GM12874 (cell line): Measurements from ENCODE around the gene CNOT6L.

ENCODE experiments used
- TF ChIP-seq, protein P1 (sequence below): IDR thresholded peaks from 2 replicates; pipeline ENCODE4 v1.5.1; 2011; ENCODE audit warnings: low read depth, mild to moderate bottlenecking, control low read depth, low read length, moderate library complexity; ENCODE audit not compliant: insufficient read depth

Gene CNOT6L

DNA sequence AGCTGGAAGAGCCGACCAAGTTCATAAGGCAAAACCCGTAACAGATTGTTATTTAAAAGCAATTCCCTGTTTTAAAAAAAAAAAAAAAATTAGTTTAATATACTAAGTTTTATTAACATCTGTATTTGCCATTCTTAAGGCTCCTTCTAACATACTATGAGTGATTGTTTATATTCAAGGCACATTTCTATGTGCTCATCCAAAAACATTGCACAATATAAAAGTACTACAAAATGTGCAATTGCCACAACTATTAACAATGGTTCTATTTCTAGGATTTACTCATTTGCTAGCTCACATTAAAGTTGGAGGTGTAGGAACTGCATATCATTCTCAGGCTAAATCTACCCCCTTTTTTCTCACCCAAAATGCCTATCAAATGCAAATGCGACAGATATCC lies 46.1 kb downstream of the CNOT6L start:
- TF ChIP-seq, protein P1, sequence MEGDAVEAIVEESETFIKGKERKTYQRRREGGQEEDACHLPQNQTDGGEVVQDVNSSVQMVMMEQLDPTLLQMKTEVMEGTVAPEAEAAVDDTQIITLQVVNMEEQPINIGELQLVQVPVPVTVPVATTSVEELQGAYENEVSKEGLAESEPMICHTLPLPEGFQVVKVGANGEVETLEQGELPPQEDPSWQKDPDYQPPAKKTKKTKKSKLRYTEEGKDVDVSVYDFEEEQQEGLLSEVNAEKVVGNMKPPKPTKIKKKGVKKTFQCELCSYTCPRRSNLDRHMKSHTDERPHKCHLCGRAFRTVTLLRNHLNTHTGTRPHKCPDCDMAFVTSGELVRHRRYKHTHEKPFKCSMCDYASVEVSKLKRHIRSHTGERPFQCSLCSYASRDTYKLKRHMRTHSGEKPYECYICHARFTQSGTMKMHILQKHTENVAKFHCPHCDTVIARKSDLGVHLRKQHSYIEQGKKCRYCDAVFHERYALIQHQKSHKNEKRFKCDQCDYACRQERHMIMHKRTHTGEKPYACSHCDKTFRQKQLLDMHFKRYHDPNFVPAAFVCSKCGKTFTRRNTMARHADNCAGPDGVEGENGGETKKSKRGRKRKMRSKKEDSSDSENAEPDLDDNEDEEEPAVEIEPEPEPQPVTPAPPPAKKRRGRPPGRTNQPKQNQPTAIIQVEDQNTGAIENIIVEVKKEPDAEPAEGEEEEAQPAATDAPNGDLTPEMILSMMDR, result no peak

DNA sequence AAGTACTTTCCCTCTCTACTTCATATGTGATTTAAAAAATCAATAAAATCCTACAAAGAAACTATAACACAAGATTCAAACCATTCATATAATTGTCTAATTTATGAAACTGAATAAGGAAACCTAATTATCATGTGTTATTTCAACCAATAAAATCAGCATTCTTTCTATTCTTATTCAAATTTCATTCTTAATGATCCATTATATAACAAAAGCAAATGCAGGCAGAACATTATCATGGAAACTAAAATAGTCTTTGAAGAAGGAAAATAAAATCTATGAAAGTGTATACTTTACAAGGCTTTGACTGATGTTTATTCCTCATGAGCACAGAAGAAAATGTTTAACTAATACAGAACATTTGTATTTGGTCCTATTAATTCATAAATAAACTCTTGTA lies 47.6 kb downstream of the CNOT6L start:
- TF ChIP-seq, protein P1, result no peak

DNA sequence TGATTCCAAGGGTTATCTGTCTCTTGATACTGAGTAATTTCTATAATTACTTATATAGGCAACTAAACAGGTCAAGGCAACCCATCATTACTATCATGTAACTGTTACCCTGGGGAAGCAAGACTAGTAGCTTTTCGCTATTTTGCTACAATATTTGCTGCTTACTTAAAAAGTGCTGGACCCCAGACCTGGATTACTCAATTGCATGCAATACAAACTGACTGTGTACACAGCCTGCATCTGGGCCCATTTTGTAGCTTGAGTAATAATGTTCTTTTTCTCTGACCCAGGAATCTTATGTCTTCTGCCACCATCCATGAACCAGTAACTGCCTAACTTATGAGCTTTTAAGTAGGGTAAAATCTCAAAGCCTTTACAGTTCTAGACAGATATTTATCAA lies 53.4 kb downstream of the CNOT6L start:
- TF ChIP-seq, protein P1, result no peak

DNA sequence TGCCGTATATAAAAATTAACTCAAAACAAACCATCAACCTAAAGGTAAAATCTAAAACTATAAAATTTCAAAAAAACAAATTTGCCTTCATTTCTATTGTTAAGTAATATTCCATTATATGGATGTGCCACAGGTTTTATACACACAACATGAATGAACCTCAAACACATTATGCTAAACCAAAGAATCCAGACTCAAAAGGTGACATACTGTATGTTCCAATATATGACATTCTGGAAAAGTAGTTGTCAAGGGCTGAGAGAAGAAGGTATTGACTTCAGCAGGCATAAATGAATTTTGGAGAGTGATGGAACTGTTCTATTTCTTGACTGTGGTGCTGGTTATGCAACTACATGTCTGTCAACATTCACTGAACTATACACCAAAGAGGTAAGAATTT lies 56.6 kb downstream of the CNOT6L start:
- TF ChIP-seq, protein P1, result no peak

DNA sequence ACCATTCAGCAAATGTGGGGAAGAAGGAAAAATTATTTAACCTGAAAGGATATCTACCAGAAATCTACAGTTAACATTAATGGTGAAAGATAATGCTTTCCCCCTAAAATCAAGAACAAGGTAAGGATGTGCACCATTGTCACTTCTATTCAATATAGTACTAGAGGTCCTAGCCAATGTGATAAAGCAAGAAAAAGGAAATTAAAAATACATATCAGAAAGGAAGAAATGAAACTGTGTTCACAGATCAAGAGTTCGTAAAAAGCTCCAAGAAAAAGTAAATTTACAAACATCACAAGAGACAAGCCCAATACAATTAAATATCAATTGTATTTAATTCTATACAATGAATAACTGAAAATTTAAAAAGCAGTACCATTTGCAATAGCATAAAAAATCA lies 57.6 kb downstream of the CNOT6L start:
- TF ChIP-seq, protein P1, result no peak

DNA sequence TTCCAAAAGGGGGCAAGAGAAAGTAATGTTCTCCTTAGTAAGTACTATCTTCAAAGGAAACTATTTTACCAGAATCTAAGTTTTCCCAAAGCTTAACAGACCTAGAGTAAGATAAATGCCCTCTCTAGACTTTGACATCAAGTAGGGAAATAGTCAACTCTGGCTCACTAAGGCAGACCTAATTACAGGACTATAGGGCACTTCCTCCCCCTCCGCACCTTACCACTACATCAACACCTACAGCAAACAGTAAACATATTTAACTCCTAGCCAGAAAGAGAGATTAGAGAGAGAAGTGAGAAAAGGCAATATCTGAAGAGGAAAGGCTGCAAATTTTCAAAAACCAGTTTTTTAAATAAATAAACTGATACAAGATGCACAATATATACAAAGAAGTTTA lies 60.4 kb downstream of the CNOT6L start:
- TF ChIP-seq, protein P1, result no peak

DNA sequence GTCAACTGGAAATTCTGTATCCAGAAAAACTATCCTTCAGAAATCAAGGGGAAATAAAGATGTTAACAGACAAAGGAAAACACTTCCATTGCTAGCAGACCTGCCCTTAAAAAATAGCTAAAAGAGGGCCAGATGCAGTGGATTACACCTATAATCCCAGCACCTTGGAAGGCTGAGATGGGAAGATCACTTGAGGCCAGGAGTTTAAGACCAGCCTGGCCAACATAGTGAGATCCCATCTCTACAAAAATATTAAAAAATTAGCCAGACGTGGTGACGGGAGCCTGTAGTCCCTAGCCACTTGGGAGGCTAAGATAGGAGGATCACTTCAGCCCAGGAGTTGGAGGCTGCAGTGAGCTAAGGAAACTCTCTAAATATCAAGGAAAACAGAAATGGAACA lies 67.4 kb downstream of the CNOT6L start:
- TF ChIP-seq, protein P1, result no peak

DNA sequence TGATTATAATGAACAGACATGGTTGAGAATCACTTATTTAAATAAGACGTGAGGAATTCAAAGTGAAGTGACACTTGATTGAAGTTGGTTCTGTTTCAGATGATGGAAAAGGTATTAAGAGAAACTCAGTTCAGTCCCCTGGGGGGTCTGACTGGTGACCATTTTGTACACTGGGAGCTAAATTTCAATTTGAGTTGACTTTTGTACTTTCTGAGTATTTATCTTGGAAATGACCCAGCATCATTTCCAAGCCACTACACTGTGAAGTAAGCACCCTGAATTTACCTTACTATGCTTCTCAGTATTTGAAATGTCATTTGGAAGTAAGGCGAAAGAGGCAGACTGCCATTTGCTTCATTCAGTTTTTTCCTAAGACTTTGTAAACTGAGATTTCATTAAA lies 73.4 kb downstream of the CNOT6L start:
- TF ChIP-seq, protein P1, result no peak
